ENCODE data around the gene TPCN2. TPM values are rescaled to one million over a fixed set of nuclear protein-coding genes. Genes with fewer than 3 reads are reported as not detected.

TPCN2 gene
- total and polyA plus RNA-seq, 2 of the 8 experiments (the other 6 are each of a cell fraction or from before 2014, with no cell fraction given) = 9.7 to 18.6 TPM

GRCh38 chr11:69183613-69184012 is 134.9 kb downstream of the TPCN2 start (continued):
- no peak for TF ChIP-seq CHD7 (IDR thresholded peaks at IDR 0.05; ENCODE audit: insufficient replicate concordance, low read length)
- TF ChIP-seq CTBP2 (IDR thresholded peaks at IDR 0.05; ENCODE audit: borderline replicate concordance, insufficient read depth, insufficient read length, low read length) = no peak
- TF ChIP-seq MAX (IDR thresholded peaks at IDR 0.05) = no peak
- TF ChIP-seq EGR1 (IDR thresholded peaks at IDR 0.05; ENCODE audit: borderline replicate concordance, low read depth, low read length) = no peak
- TF ChIP-seq EP300 (IDR thresholded peaks at IDR 0.05; ENCODE audit: borderline replicate concordance in 1 of 2, low read depth in 2 of 2, low read length in 2 of 2) = no peak
- no peak for TF ChIP-seq MAFK (IDR thresholded peaks at IDR 0.05; ENCODE audit: low read depth, low read length)
- no peak for TF ChIP-seq JUND (IDR thresholded peaks at IDR 0.05; ENCODE audit: low read length)
